GM21447 (cell line): ENCODE results near the gene MAN1B1.

Source experiments
- ATAC-seq: cut with Tn5 transposase; IDR thresholded peaks from one replicate; pipeline ENCODE4 v1.9.1; 2021; ENCODE audit not compliant: unreplicated experiment

The MAN1B1 gene

DNA sequence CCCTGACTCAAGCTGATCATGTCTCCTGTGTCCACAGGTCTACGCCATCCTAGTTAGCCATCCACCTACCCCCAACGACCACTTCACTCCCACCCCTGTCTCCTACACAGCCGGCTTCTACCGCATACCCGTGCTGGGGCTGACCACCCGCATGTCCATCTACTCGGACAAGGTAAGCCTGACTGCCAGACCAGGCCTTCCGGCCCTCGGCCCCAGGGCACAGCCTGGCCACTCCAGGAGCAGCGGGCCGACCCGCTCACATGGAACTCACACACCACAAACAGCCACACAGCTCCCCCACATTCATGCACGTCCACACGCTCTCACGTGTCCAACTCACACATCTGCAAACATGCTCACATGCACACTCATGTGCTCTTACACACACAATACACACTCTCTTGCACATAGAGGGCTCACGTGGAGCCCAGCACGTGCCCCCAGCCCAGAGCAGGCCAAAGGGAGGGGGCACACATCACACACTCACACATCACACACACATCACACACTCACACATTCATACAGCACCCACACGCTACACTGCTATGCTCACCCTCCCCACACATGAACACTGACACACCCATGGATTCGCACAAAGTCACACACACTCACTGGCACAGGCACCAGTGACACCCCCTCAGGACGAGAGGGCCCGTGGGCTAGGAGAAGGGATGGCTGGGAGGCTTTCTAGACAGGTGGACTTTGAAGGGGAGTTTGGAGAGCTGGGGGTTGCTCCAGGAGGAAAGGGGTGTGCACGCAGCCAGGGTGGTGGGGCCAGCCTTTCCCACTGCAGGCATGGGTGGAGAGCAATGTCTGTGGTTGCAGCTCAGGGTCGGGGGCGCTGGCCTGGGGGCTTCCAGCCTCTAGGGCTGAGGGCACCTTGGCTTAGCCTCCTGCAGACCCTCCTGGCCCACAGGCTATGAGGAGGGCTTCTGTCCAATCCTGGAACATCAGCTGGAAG lies 55.5 kb downstream of the MAN1B1 start:
- ATAC-seq, result no peak

DNA sequence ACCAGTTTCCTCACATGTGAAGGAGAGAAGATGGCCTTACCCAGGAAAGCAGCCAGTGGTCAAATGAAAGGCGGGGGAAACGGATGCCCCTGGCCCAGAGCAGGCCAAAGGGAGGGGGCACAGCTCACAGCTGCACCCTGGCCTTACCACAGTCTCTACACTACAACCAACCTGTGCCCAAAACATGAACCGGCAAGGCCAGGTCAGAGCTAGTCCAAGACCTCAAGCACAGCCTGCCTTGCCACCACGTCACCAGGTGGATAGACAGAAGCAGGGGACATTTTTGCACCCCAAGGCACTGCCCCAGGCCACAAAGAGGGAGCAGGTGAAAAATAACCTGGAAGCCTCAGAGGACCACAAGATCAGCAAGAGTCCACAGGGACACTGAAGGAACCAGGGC lies 56.7 kb downstream of the MAN1B1 start:
- no peak for ATAC-seq

DNA sequence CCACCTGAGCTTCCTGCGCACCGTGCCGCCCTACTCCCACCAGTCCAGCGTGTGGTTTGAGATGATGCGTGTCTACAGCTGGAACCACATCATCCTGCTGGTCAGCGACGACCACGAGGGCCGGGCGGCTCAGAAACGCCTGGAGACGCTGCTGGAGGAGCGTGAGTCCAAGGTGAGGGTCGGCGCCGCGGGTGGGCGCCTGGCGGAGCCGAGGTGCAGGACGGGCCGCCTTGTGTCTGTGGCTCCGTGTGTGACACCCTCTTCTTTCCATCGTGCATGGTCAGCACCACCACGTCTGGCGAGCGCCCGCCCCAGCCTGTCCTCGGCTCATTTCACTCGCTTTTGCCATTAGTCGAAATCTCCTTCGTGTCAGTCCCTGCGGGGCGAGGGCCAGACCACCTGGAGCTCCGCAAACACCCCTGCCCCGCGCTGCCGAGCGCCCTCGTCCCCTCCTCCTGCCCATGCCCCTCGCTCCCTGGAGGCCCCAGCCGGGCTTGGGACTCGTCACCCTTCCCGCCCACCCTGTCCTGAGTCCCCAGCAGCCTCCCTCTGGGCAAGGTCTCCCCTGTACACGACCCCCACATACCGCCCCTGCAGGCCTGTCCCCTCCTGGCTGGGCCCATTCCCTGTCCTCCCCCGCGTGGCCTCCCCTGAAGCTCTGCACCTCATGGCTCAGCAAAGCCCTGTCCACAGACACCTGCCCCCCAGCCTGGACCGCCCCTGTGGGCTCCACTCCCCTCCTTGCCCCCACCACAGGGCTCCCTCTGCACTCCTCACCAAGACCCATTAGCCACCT lies 59.1 kb downstream of the MAN1B1 start:
- ATAC-seq, result no peak

DNA sequence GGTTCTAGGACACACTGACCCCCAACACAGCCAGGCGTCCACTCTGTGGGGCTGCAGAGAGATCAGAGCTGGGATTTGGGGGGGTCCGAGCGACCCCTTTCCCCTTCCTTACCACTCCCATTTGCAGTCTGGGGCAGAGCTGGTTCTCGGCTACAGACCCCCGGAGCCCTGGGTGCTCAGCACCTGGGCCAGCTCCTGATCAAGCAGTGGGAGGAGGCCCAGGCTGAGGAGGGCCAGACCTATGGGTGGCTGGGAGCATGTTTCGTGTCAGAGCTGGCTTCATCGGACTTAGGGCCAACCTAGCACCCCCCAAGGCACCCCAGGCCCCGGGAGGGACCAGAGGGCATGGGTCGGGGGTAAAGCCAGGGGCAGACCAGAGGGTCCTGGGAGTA lies 59.7 kb downstream of the MAN1B1 start:
- ATAC-seq, result no peak

DNA sequence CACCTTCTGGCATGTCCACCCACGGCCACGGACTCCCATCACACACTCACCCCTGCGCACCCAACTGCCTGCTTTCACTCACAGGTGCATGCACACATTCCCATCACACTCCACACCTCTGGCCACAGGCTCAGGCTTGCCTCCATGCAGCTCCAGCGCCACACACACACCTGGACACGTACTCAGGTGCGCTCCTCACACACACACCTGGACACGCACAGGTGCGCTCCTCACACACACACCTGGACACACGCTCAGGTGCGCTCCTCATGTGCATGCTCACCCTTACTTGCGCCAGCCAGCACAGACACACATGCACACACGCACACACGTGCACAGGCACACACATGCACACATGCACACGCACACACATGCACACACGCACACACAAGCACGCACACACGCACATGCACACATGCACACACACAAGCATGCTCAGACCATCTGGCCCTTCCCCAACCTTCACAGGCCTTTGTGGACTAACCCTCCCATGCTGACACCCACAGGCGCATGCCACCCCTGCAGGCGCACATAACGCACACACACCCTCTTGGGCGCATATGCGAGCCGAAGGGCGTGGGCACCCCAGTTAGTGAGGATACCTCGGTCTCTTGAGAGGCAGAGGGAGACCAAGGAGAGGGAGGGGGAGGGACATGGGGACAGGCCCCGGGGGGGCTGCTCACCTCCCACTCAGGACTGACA lies 60.5 kb downstream of the MAN1B1 start:
- no peak for ATAC-seq

DNA sequence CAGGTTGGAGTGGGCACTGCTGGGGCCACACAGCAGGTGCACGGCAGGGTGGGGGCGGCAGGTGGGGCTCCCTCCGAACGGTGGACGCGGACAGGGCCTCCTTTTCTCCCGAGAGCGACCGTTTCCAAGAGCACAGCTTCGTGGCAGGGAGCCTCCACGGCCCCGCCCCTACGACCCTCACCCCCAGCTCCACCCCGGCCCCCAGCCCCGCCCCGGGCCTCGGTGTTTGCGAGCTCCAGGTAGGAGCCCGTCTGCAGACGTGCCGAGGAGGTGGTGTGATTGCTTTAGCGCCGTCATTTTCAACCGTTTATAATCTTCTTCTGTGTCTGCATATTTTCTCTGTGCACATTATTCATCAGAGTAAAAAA lies 61.0 kb downstream of the MAN1B1 start:
- no peak for ATAC-seq

DNA sequence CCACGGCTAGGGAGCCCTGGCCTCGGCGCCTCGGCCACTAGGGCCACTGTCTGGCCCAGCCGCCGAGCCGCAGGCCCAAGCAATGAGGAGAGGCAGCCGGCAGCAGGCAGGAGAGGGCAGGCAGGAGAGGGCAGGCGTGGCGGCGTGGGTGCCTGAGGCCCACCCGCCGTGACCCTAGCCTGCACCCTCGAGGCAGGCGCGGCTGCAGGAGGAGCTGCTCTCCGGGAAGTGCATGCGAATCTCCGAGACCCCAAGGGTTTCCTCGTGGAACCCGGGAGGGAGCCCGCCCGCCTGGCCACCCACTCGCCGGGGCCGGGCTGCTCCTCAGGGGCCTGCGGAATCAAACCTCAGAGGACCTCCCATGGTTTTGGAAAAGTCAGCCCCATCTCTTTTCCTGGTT lies 61.5 kb downstream of the MAN1B1 start:
- ATAC-seq, result no peak

DNA sequence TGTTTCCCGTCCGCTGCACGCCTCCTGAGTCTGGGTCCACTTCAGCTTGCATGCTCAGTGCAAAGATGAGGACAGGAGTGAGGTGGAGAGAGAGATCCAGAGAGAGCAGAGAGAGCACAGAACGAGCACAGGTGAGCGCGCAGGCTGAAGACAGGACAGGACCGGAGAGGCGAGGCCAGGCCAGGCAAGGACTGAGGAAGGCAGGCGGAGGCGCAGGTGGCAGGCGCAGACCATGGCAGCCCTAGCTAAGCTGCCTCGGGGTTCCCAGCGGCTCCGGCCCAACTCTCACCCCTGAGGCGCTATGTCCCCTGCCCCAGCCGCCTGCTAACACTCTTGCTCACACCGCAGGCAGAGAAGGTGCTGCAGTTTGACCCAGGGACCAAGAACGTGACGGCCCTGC lies 61.9 kb downstream of the MAN1B1 start:
- no peak for ATAC-seq

DNA sequence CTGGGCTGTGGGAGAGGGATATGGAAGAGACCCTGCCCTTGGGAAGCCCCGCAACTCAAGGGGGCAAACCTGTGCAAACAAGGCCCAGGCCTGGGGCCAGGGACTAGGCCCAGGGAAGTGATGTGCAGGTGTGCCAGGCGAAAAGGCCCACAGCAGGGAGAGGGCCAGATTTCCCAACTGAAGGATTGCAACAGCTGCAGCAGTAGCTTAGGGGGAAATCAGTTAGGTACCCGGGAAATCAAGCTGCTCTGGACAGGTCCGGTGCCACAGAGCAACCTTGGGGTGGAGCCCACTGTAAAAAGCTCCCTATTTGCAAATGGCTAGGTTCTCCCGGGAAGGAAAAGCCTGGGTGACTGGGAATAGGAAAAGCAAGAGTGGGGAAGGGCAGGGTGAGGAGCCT lies 62.6 kb downstream of the MAN1B1 start:
- no peak for ATAC-seq

DNA sequence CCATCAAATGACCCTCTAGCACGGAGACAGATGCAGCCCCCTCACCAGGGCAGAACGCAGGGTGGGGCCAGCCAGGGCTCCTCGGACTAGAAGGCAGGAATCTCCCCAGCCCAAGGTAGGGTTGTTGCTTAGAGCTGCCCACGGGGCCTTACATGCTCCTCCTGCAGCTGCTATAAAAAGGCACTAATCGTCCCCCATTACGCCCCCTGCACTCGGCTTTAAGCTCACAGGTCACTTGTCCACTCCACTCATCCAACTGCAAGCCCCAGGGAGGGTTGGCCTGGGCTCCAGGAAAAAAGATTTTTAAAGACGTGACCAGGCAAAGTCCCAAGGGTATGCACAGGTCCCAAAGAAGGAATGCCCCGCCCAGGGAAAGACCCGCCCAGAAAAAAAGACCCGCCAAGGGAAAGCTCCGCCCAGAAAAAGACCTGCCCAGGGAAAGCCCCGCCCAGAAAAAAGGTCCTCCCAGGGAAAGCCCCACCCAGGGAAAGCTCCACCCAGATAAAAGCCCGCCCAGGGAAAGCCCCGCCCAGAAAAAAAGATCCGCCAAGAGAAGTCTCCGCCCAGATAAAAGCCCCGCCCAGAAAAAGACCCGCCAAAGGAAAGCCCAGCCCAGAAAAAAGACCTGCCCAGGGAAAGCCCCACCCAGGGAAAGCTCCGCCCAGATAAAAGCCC lies 63.3 kb downstream of the MAN1B1 start:
- peak; percentile 22 for ATAC-seq

DNA sequence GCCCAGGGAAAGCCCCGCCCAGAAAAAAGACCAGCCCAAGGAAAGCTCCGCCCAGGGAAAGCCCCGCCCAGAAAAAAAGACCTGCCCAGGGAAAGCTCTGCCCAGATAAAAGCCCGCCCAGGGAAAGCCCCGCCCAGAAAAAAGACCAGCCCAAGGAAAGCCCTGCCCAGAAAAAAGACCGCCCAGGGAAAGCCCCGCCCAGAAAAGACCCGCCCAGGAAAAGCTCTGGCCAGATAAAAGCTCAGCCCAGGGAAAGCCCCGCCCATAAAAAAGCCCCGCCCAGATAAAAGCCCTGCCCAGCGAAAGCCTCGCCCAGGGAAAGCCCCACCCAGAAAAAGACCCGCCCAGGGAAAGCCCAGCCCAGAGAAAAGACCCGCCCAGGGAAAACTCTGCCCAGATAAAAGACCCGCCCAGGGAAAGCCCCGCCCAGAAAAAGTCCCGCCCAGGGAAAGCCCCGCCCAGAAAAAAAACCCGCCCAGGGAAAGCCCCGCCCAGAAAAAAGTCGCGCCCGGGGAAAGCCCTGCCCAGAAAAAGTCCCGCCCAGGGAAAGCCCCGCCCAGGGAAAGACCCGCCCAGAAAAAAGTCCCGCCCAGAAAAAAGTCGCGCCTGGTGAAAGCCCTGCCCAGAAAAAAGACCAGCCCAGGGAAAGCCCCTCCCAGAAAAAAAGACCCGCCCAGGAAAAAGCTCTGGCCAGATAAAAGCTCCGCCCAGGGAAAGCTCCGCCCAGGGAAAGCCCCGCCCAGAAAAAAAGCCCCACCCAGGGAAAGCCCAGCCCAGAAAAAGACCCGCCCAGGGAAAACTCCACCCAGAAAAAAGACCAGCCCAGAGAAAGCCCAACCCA lies 64.1 kb downstream of the MAN1B1 start:
- peak; percentile 44 for ATAC-seq

DNA sequence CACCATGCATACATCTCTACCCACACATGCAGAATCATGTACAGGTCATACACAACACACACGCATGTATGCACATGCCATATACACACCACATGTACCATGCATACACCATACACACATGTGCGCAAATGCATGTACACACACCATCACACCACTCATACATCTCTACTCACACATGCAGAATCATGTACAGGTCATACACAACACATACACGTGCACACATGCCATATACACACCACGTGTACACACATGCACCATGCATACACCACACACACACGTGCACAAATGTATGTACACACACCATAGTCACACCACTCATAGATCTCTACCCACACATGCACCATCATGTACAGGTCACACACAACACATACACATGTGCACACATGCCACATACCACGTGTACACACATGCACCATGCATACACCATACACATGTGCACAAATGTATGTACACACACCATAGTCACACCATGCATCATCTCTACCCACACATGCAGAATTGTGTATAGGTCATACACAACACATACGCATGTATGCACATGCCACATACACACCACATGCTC lies 66.1 kb downstream of the MAN1B1 start:
- no peak for ATAC-seq

DNA sequence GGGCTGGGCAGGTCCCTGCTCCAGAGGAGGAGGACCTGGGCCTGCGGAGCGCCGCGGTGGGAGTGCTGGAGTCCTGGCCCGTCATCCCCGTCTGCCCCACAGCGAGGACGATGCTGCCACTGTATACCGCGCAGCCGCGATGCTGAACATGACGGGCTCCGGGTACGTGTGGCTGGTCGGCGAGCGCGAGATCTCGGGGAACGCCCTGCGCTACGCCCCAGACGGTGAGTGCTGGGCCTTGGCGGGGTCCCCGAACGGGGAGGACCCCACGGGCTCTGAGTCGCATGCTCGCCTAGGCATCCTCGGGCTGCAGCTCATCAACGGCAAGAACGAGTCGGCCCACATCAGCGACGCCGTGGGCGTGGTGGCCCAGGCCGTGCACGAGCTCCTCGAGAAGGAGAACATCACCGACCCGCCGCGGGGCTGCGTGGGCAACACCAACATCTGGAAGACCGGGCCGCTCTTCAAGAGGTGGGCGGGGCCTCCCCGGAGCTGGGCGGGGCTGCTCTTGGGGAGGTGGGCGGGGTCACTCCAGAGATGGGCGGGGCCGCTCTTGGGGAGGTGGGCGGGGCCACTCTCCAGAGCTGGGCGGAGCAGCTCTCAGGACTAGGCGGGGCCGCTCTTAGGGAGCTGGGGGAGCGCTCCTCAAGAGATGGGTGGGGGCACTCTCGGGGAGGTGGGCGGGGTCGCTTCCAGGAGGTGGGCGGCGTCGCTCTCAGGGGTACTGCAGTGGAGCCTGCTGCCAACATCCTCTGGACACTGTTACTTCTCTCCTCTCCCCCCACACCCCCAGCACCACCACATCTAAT lies 70.0 kb downstream of the MAN1B1 start:
- no peak for ATAC-seq

DNA sequence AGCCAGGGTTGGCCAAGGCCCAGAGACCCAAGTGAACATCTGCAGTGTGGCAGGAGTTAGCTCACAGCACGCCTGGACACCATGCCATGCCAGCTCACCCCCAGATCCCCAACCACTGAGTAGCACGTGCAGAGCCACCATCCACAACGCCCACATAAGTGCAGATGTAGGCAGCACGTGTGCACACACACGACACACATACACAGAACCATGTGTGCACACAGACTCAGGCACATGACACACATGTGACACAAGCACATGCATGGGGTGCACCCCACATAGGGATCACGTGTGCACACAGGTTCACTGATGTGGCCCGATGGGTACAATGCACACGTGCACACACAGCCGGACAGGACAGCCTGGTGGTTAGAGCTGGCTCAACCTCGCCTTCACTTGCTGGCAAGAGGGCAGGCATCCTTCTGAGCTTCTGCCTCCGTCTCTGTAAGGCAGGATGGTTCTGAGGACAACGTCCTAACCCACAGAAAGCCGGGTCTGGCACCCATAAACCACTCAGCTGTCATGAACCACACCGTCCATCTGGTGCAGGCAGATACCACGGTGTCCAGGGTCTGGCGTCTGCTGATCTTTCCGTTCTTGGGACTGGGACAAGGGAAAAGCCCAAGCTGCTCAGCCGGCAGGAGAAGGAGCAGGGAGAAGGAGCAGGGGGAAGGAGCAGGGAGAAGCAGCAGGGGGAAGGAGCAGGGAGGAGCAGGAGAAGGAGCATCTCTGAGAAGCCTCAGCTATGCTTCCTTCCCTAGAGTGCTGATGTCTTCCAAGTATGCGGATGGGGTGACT lies 71.0 kb downstream of the MAN1B1 start:
- ATAC-seq, result no peak

DNA sequence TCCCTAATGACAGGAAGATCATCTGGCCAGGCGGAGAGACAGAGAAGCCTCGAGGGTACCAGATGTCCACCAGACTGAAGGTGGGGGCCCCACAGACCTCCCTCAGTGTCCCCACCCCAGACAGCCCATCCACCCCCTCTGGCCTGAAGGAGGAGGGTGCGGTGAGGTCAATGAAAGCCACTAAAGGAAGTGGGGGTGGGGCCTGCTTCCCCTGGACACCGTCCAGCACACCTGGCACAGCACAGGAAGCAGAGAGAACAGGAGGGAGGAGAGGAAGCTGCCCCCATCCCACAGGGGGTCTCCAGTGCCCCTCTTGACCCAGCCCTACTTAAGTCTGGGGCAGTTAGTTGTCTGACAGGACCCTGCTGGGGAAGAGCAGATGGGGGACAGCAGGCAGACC lies 71.8 kb downstream of the MAN1B1 start:
- ATAC-seq, result no peak
